OCI-LY7 (cell line): Measurements from ENCODE around the gene ATP5MC2.

Source experiments
- CTCF ChIP-seq: fragments of 200-600 bp; sonication (generic); conservative IDR thresholded peaks from 2 replicates; pipeline ENCODE4 v1.5.1; 2014; ENCODE audit warnings: mild to moderate bottlenecking, antibody characterized with exemption, low read length, moderate library complexity, mixed read lengths
- EZH2phosphoT487 ChIP-seq: fragments of 200-600 bp; sonication (generic); IDR thresholded peaks from 2 replicates; pipeline ENCODE4 v1.6.1; 2018; ENCODE audit warnings: low read depth, borderline replicate concordance, mild to moderate bottlenecking, mixed run types, antibody characterized with exemption, low read length, moderate library complexity, mixed read lengths

GRCh38 chr12:53645165-53645564, 30.7 kb downstream of the ATP5MC2 start:
- TF ChIP-seq CTCF, result no peak
- no peak for TF ChIP-seq EZH2phosphoT487
